Neural cell (in vitro differentiated cells): Measurements from ENCODE around the gene GAPDHS. TPM values are rescaled to one million over a fixed set of nuclear protein-coding genes. Genes with fewer than 3 reads are reported as not detected.

Experiments used
- H2AFZ ChIP-seq: fragments of 200-600, 300-800 bp; sonication (generic), shearing (Covaris generic); 2 replicates; pipeline ENCODE4 v1.6.0; 2014; ENCODE audit warnings: low read depth, mild to moderate bottlenecking, antibody characterized with exemption, low read length, moderate library complexity
- H3F3A ChIP-seq: fragments of 200-600 bp; shearing (Covaris generic); 2 replicates; pipeline ENCODE4 v1.6.1; 2016; ENCODE audit warnings: mild to moderate bottlenecking, moderate library complexity, mixed read lengths, antibody characterized with exemption, low read length; ENCODE audit not compliant: insufficient read depth, poor library complexity, severe bottlenecking
- H3K27ac ChIP-seq: fragments of 200-600, 300-800 bp; sonication (generic), shearing (Covaris generic); 2 replicates; pipeline ENCODE4 v1.5.1; 2014; ENCODE audit warnings: mild to moderate bottlenecking, low read length, moderate library complexity
- H3K27me3 ChIP-seq: fragments of 300-800, 200-600 bp; sonication (generic), shearing (Covaris generic); 2 replicates; pipeline ENCODE4 v1.6.0; 2014; ENCODE audit warnings: mild to moderate bottlenecking, low read depth, low read length, moderate library complexity; ENCODE audit not compliant: insufficient read depth
- H3K36me3 ChIP-seq: fragments of 300-800, 200-600 bp; sonication (generic), shearing (Covaris generic); 2 replicates; pipeline ENCODE4 v1.5.1; 2014; ENCODE audit warnings: mild to moderate bottlenecking, antibody characterized with exemption, low read length, moderate library complexity; ENCODE audit not compliant: insufficient read depth
- H3K4me2 ChIP-seq: fragments of 300-800, 200-600 bp; sonication (generic), shearing (Covaris generic); 2 replicates; pipeline ENCODE4 v1.6.0; 2014; ENCODE audit warnings: mild to moderate bottlenecking, low read length
- H3K4me3 ChIP-seq: fragments of 300-800, 200-600 bp; sonication (generic), shearing (Covaris generic); 2 replicates; pipeline ENCODE4 v1.5.1; 2014; ENCODE audit warnings: mild to moderate bottlenecking, low read length, moderate library complexity
- H3K79me2 ChIP-seq: fragments of 200-600 bp; shearing (Covaris generic); replicated peaks from 2 replicates; pipeline ENCODE4 v1.6.0; 2014; ENCODE audit warnings: mild to moderate bottlenecking, low read length, moderate library complexity; ENCODE audit not compliant: insufficient read depth
- H3K9ac ChIP-seq: fragments of 300-800, 200-600 bp; sonication (generic), shearing (Covaris generic); 2 replicates; pipeline ENCODE4 v1.6.1; 2016; ENCODE audit warnings: mild to moderate bottlenecking, low read length, mixed read lengths
- H3K9me2 ChIP-seq: fragments of 200-600 bp; shearing (Covaris generic); 2 replicates; pipeline ENCODE4 v1.6.1; 2016; ENCODE audit warnings: mild to moderate bottlenecking, low read length, mixed read lengths; ENCODE audit not compliant: insufficient read depth
- H3K9me3 ChIP-seq: fragments of 200-600, 300-800 bp; sonication (generic), shearing (Covaris generic); 2 replicates; pipeline ENCODE4 v1.6.1; 2016; ENCODE audit warnings: mild to moderate bottlenecking, mixed run types, low read length, moderate library complexity, mixed read lengths
- H4K20me1 ChIP-seq: fragments of 200-600 bp; shearing (Covaris generic); 2 replicates; pipeline ENCODE4 v1.6.1; 2016; ENCODE audit warnings: mild to moderate bottlenecking, mixed run types; ENCODE audit not compliant: insufficient read depth
- CTCF ChIP-seq: fragments of 450-650 bp; IDR thresholded peaks from 2 replicates; pipeline ENCODE4 v1.5.1; 2014; ENCODE audit warnings: antibody characterized with exemption, mild to moderate bottlenecking, moderate library complexity; ENCODE audit not compliant: poor library complexity, severe bottlenecking
- EP300 ChIP-seq: fragments of 450-650 bp; conservative IDR thresholded peaks from 2 replicates; pipeline ENCODE4 v1.6.1; 2014; ENCODE audit warnings: antibody characterized with exemption, mild to moderate bottlenecking, moderate library complexity; ENCODE audit not compliant: poor library complexity, severe bottlenecking
- EZH2 ChIP-seq: fragments of 200-600, 300-800 bp; shearing (Covaris generic), sonication (generic); IDR thresholded peaks from 2 replicates; pipeline ENCODE4 v1.6.1; 2014; ENCODE audit warnings: antibody characterized with exemption, low read length, borderline replicate concordance, mild to moderate bottlenecking; ENCODE audit not compliant: insufficient read depth, poor library complexity, severe bottlenecking
- MXI1 ChIP-seq: fragments of 450-650 bp; conservative IDR thresholded peaks from 2 replicates; pipeline ENCODE4 v1.6.1; 2014; ENCODE audit warnings: antibody characterized with exemption, mild to moderate bottlenecking; ENCODE audit not compliant: poor library complexity, severe bottlenecking
- POLR2AphosphoS5 ChIP-seq: IDR thresholded peaks from 2 replicates; pipeline ENCODE4 v1.6.1; 2012
- RAD21 ChIP-seq: fragments of 450-650 bp; conservative IDR thresholded peaks from 2 replicates; pipeline ENCODE4 v1.6.1; 2014; ENCODE audit warnings: antibody characterized with exemption, mild to moderate bottlenecking, moderate library complexity
- SMC3 ChIP-seq: fragments of 450-650 bp; conservative IDR thresholded peaks from 2 replicates; pipeline ENCODE4 v1.6.1; 2014; ENCODE audit warnings: antibody characterized with exemption, mild to moderate bottlenecking, moderate library complexity; ENCODE audit not compliant: poor library complexity
- TAF1 ChIP-seq: IDR thresholded peaks from 2 replicates; pipeline ENCODE4 v1.6.1; 2012; ENCODE audit warnings: low read depth
- polyA plus RNA-seq: library from polyadenylated mRNA; depleted of rRNA; stranded (reverse); fragments of >200 nt; gene quantifications from 2 replicates; pipeline ENCODE4 v1.2.3, GENCODE V29; 2014
- TF ChIP-seq, protein P1 (sequence below): IDR thresholded peaks from 2 replicates; pipeline ENCODE4 v1.6.1; 2012; ENCODE audit warnings: borderline replicate concordance

The GAPDHS gene
- polyA plus RNA-seq, 1 donor from 2014 or later, result not detected

DNA sequence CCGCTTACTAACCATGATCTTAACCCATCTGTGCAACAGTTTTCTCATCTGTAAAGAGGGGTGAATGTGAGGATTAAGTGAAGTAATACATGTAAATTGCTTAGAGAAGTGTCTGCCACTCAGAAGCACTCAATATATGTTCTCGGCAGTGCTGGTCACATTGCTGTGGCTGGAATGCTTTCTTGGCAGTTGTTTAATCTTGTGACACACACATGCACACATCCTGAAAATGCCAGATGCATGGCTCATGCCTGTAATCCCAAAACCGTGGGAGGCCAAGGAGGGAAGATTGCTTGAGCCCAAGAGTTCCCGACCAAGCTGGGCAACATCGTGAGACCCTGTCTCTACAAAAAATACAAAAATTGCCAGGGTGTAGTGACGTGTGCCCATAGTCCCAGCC lies 14.9 kb upstream of the GAPDHS start:
- H3K9me2 ChIP-seq, result no peaks in the 10 kb centered on the region
- H3K27me3 ChIP-seq, result peaks cover 4% of the 10 kb centered on the region

DNA sequence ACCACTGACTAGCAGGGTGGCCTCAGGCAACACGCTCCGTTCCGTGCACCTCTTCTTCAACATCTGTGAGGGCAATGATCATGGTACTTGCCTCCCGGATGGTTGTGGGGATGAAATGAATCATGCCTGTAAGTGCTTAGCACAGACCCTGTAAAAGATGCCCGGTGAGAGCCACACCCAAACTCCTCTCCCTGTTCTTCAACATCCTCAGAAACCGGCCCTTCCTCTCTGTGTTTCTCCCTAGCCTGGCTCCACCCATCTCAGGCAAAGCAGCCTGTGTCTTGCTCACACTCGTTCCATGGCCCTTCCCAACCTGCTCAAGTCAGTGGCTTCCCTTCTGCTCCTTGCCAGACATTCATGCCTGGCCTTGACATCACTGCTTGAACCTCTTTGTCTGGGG lies 14.0 kb upstream of the GAPDHS start:
- H3K27me3 ChIP-seq, result no peaks in the 10 kb centered on the region
- H3K9me3 ChIP-seq, result no peaks in the 10 kb centered on the region
- H3K4me3 ChIP-seq, result no peak overlapping the region
- TF ChIP-seq CTCF (no peak), SMC3 (no peak), EP300 (no peak), POLR2AphosphoS5 (no peak), EZH2 (no peak), RAD21 (no peak), MXI1 (no peak), TAF1 (no peak)
- TF ChIP-seq, protein P1, sequence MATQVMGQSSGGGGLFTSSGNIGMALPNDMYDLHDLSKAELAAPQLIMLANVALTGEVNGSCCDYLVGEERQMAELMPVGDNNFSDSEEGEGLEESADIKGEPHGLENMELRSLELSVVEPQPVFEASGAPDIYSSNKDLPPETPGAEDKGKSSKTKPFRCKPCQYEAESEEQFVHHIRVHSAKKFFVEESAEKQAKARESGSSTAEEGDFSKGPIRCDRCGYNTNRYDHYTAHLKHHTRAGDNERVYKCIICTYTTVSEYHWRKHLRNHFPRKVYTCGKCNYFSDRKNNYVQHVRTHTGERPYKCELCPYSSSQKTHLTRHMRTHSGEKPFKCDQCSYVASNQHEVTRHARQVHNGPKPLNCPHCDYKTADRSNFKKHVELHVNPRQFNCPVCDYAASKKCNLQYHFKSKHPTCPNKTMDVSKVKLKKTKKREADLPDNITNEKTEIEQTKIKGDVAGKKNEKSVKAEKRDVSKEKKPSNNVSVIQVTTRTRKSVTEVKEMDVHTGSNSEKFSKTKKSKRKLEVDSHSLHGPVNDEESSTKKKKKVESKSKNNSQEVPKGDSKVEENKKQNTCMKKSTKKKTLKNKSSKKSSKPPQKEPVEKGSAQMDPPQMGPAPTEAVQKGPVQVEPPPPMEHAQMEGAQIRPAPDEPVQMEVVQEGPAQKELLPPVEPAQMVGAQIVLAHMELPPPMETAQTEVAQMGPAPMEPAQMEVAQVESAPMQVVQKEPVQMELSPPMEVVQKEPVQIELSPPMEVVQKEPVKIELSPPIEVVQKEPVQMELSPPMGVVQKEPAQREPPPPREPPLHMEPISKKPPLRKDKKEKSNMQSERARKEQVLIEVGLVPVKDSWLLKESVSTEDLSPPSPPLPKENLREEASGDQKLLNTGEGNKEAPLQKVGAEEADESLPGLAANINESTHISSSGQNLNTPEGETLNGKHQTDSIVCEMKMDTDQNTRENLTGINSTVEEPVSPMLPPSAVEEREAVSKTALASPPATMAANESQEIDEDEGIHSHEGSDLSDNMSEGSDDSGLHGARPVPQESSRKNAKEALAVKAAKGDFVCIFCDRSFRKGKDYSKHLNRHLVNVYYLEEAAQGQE, result no peak
- no peaks in the 10 kb centered on the region for H3K36me3 ChIP-seq
- no peaks in the 10 kb centered on the region for H3K9me2 ChIP-seq
- H3K4me2 ChIP-seq, result no peak overlapping the region
- H3K27ac ChIP-seq, result no peak overlapping the region
- H2AFZ ChIP-seq, result no peak overlapping the region
- H3F3A ChIP-seq, result no peaks in the 10 kb centered on the region
- H3K79me2 ChIP-seq, result no peaks in the 10 kb centered on the region
- no peak overlapping the region for H3K9ac ChIP-seq
- H4K20me1 ChIP-seq, result no peaks in the 10 kb centered on the region

More for the DNA sequence above, 14.9 kb upstream of the GAPDHS start:
- H3K4me2 ChIP-seq, result no peak overlapping the region
- no peak overlapping the region for H3K9ac ChIP-seq
- no peak overlapping the region for H3K4me3 ChIP-seq
- no peaks in the 10 kb centered on the region for H3K36me3 ChIP-seq
- H2AFZ ChIP-seq, result no peak overlapping the region
- H4K20me1 ChIP-seq, result no peaks in the 10 kb centered on the region
- no peaks in the 10 kb centered on the region for H3K9me3 ChIP-seq
- no peak overlapping the region for H3K27ac ChIP-seq
- TF ChIP-seq, protein P1, result no peak
- no peak for TF ChIP-seq CTCF
- no peak for TF ChIP-seq MXI1
- TF ChIP-seq EZH2, result no peak
- no peak for TF ChIP-seq POLR2AphosphoS5
- TF ChIP-seq SMC3, result no peak
- no peak for TF ChIP-seq EP300
- TF ChIP-seq RAD21, result no peak
- no peak for TF ChIP-seq TAF1
- H3F3A ChIP-seq, result no peaks in the 10 kb centered on the region
- no peaks in the 10 kb centered on the region for H3K79me2 ChIP-seq
